Measurements from ENCODE around the gene UGT1A8.

The UGT1A8 gene

GRCh38 chr2:233681521-233682099 lies 64.2 kb downstream of the UGT1A8 start, which contains the start of gene UGT1A7:
UGT1A7 (plus strand) TSS chr2:233681901; CDS start chr2:233681938, 37 bp downstream.
- peaks cover 28% of the 10 kb centered on the region for H3K27me3 ChIP-seq (ENCODE audit: insufficient read depth, low read length)
- H3K27ac ChIP-seq (ENCODE audit: low read depth, low read length): no peak within 1 kb of the TSS
- no peaks in the 10 kb centered on the region for H3K79me2 ChIP-seq (ENCODE audit: control insufficient read depth, insufficient read depth, low read length, unreplicated experiment)
- no peak within 1 kb of the TSS for H3K4me3 ChIP-seq (ENCODE audit: low read depth, low read length)
- H2AFZ ChIP-seq (ENCODE audit: low read length, unreplicated experiment): no peak within 1 kb of the TSS
- no peaks in the 10 kb centered on the region for H3K36me3 ChIP-seq (ENCODE audit: insufficient read depth, low read length)
- H3K4me1 ChIP-seq (ENCODE audit: control insufficient read depth, insufficient read depth, low read length, unreplicated experiment): no peaks in the 10 kb centered on the region

GRCh38 chr2:233684640-233685039 lies 67.2 kb downstream of the UGT1A8 start:
- Histone ChIP-seq H2AFZ (ENCODE audit: low read length, unreplicated experiment) (no peak overlapping the region), H3K4me3 (ENCODE audit: low read depth, low read length) (no peak overlapping the region), H3K36me3 (ENCODE audit: insufficient read depth, low read length) (no peaks in the 10 kb centered on the region), H3K79me2 (ENCODE audit: control insufficient read depth, insufficient read depth, low read length, unreplicated experiment) (no peaks in the 10 kb centered on the region), H3K4me1 (ENCODE audit: control insufficient read depth, insufficient read depth, low read length, unreplicated experiment) (no peaks in the 10 kb centered on the region), H3K27me3 (ENCODE audit: insufficient read depth, low read length) (peaks cover 28% of the 10 kb centered on the region), H3K27ac (ENCODE audit: low read depth, low read length) (no peak overlapping the region)

- Histone ChIP-seq H2AFZ (ENCODE audit: low read length, unreplicated experiment) (no peak overlapping the region), H3K36me3 (ENCODE audit: insufficient read depth, low read length) (no peaks in the 10 kb centered on the region), H3K4me3 (ENCODE audit: low read depth, low read length) (no peak overlapping the region), H3K4me1 (ENCODE audit: control insufficient read depth, insufficient read depth, low read length, unreplicated experiment) (no peaks in the 10 kb centered on the region), H3K79me2 (ENCODE audit: control insufficient read depth, insufficient read depth, low read length, unreplicated experiment) (no peaks in the 10 kb centered on the region), H3K27me3 (ENCODE audit: insufficient read depth, low read length) (peaks cover 39% of the 10 kb centered on the region), H3K27ac (ENCODE audit: low read depth, low read length) (no peak overlapping the region)
These were observed 69.5 kb downstream of the UGT1A8 start for GRCh38 chr2:233686928-233687327.

GRCh38 chr2:233688341-233688740 lies 70.9 kb downstream of the UGT1A8 start:
- Histone ChIP-seq H3K4me3 (ENCODE audit: low read depth, low read length) (no peak overlapping the region), H3K79me2 (ENCODE audit: control insufficient read depth, insufficient read depth, low read length, unreplicated experiment) (no peaks in the 10 kb centered on the region), H3K36me3 (ENCODE audit: insufficient read depth, low read length) (no peaks in the 10 kb centered on the region), H3K27me3 (ENCODE audit: insufficient read depth, low read length) (peaks cover 36% of the 10 kb centered on the region), H2AFZ (ENCODE audit: low read length, unreplicated experiment) (no peak overlapping the region), H3K4me1 (ENCODE audit: control insufficient read depth, insufficient read depth, low read length, unreplicated experiment) (no peaks in the 10 kb centered on the region), H3K27ac (ENCODE audit: low read depth, low read length) (no peak overlapping the region)

- H3K36me3 ChIP-seq (ENCODE audit: insufficient read depth, low read length): no peaks in the 10 kb centered on the region
- no peaks in the 10 kb centered on the region for H3K4me1 ChIP-seq (ENCODE audit: control insufficient read depth, insufficient read depth, low read length, unreplicated experiment)
- H3K4me3 ChIP-seq (ENCODE audit: low read depth, low read length): no peak overlapping the region
- no peak overlapping the region for H3K27ac ChIP-seq (ENCODE audit: low read depth, low read length)
- H3K27me3 ChIP-seq (ENCODE audit: insufficient read depth, low read length): peaks cover 34% of the 10 kb centered on the region
- no peaks in the 10 kb centered on the region for H3K79me2 ChIP-seq (ENCODE audit: control insufficient read depth, insufficient read depth, low read length, unreplicated experiment)
- H2AFZ ChIP-seq (ENCODE audit: low read length, unreplicated experiment): no peak overlapping the region
These were observed 71.6 kb downstream of the UGT1A8 start for GRCh38 chr2:233689031-233689430.

- Histone ChIP-seq H3K79me2 (ENCODE audit: control insufficient read depth, insufficient read depth, low read length, unreplicated experiment) (no peaks in the 10 kb centered on the region), H3K36me3 (ENCODE audit: insufficient read depth, low read length) (no peaks in the 10 kb centered on the region), H3K4me1 (ENCODE audit: control insufficient read depth, insufficient read depth, low read length, unreplicated experiment) (no peaks in the 10 kb centered on the region), H3K4me3 (ENCODE audit: low read depth, low read length) (no peak overlapping the region), H2AFZ (ENCODE audit: low read length, unreplicated experiment) (no peak overlapping the region), H3K27me3 (ENCODE audit: insufficient read depth, low read length) (peaks cover 32% of the 10 kb centered on the region), H3K27ac (ENCODE audit: low read depth, low read length) (no peak overlapping the region)
These were observed 72.1 kb downstream of the UGT1A8 start for GRCh38 chr2:233689501-233689900.

- Histone ChIP-seq H3K27ac (ENCODE audit: low read depth, low read length) (no peak overlapping the region), H3K4me3 (ENCODE audit: low read depth, low read length) (no peak overlapping the region), H3K79me2 (ENCODE audit: control insufficient read depth, insufficient read depth, low read length, unreplicated experiment) (no peaks in the 10 kb centered on the region), H3K27me3 (ENCODE audit: insufficient read depth, low read length) (peaks cover 32% of the 10 kb centered on the region), H3K36me3 (ENCODE audit: insufficient read depth, low read length) (no peaks in the 10 kb centered on the region), H3K4me1 (ENCODE audit: control insufficient read depth, insufficient read depth, low read length, unreplicated experiment) (no peaks in the 10 kb centered on the region), H2AFZ (ENCODE audit: low read length, unreplicated experiment) (no peak overlapping the region)
These were observed 73.0 kb downstream of the UGT1A8 start for GRCh38 chr2:233690444-233690843.

GRCh38 chr2:233691443-233692433 lies 74.3 kb downstream of the UGT1A8 start:
- Histone ChIP-seq H3K4me3 (ENCODE audit: low read depth, low read length) (no peak overlapping the region), H3K36me3 (ENCODE audit: insufficient read depth, low read length) (no peaks in the 10 kb centered on the region), H3K79me2 (ENCODE audit: control insufficient read depth, insufficient read depth, low read length, unreplicated experiment) (no peaks in the 10 kb centered on the region), H3K27ac (ENCODE audit: low read depth, low read length) (no peak overlapping the region), H3K4me1 (ENCODE audit: control insufficient read depth, insufficient read depth, low read length, unreplicated experiment) (no peaks in the 10 kb centered on the region), H3K27me3 (ENCODE audit: insufficient read depth, low read length) (peaks cover 32% of the 10 kb centered on the region), H2AFZ (ENCODE audit: low read length, unreplicated experiment) (no peak overlapping the region)

GRCh38 chr2:233692648-233693047 lies 75.2 kb downstream of the UGT1A8 start, which contains the start of gene UGT1A6:
UGT1A6 (plus strand) TSS chr2:233692890; CDS start chr2:233693005, 115 bp downstream.
- H3K4me3 ChIP-seq (ENCODE audit: low read depth, low read length): no peak within 1 kb of the TSS
- H3K36me3 ChIP-seq (ENCODE audit: insufficient read depth, low read length): no peaks in the 10 kb centered on the region
- H2AFZ ChIP-seq (ENCODE audit: low read length, unreplicated experiment): no peak within 1 kb of the TSS
- H3K79me2 ChIP-seq (ENCODE audit: control insufficient read depth, insufficient read depth, low read length, unreplicated experiment): no peaks in the 10 kb centered on the region
- H3K27me3 ChIP-seq (ENCODE audit: insufficient read depth, low read length): peaks cover 32% of the 10 kb centered on the region
- H3K27ac ChIP-seq (ENCODE audit: low read depth, low read length): no peak within 1 kb of the TSS
- H3K4me1 ChIP-seq (ENCODE audit: control insufficient read depth, insufficient read depth, low read length, unreplicated experiment): no peaks in the 10 kb centered on the region

GRCh38 chr2:233693963-233694362 lies 76.5 kb downstream of the UGT1A8 start:
- H3K4me1 ChIP-seq (ENCODE audit: control insufficient read depth, insufficient read depth, low read length, unreplicated experiment): no peaks in the 10 kb centered on the region

More at GRCh38 chr2:233693963-233694362, 76.5 kb downstream of the UGT1A8 start:
- peaks cover 26% of the 10 kb centered on the region for H3K27me3 ChIP-seq (ENCODE audit: insufficient read depth, low read length)
- no peak overlapping the region for H2AFZ ChIP-seq (ENCODE audit: low read length, unreplicated experiment)
- no peaks in the 10 kb centered on the region for H3K36me3 ChIP-seq (ENCODE audit: insufficient read depth, low read length)
- no peak overlapping the region for H3K4me3 ChIP-seq (ENCODE audit: low read depth, low read length)
- H3K79me2 ChIP-seq (ENCODE audit: control insufficient read depth, insufficient read depth, low read length, unreplicated experiment): no peaks in the 10 kb centered on the region
- no peak overlapping the region for H3K27ac ChIP-seq (ENCODE audit: low read depth, low read length)

All from ACC112 (cell line).